Measurements from ENCODE around the gene CNOT8.

The CNOT8 gene

GRCh38 chr5:154916874-154917273 lies 58.4 kb downstream of the CNOT8 start:
- intact Hi-C loops (cut with DNase I; ENCODE audit: low total_unique reads) = no loop called here
- no peak overlapping the region for H3K27ac ChIP-seq
- no peaks in the 10 kb centered on the region for H3K9me3 ChIP-seq
- TF ChIP-seq, protein P1, sequence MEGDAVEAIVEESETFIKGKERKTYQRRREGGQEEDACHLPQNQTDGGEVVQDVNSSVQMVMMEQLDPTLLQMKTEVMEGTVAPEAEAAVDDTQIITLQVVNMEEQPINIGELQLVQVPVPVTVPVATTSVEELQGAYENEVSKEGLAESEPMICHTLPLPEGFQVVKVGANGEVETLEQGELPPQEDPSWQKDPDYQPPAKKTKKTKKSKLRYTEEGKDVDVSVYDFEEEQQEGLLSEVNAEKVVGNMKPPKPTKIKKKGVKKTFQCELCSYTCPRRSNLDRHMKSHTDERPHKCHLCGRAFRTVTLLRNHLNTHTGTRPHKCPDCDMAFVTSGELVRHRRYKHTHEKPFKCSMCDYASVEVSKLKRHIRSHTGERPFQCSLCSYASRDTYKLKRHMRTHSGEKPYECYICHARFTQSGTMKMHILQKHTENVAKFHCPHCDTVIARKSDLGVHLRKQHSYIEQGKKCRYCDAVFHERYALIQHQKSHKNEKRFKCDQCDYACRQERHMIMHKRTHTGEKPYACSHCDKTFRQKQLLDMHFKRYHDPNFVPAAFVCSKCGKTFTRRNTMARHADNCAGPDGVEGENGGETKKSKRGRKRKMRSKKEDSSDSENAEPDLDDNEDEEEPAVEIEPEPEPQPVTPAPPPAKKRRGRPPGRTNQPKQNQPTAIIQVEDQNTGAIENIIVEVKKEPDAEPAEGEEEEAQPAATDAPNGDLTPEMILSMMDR (IDR thresholded peaks at IDR 0.05) = no peak
- H3K27me3 ChIP-seq = no peaks in the 10 kb centered on the region
- no peak for DNase-seq
- H3K4me1 ChIP-seq = no peaks in the 10 kb centered on the region
- peaks cover 63 to 97% (median 76%) of the 10 kb centered on the region in 3 donors for H3K36me3 ChIP-seq
- no peak overlapping the region for H3K4me3 ChIP-seq

DNA sequence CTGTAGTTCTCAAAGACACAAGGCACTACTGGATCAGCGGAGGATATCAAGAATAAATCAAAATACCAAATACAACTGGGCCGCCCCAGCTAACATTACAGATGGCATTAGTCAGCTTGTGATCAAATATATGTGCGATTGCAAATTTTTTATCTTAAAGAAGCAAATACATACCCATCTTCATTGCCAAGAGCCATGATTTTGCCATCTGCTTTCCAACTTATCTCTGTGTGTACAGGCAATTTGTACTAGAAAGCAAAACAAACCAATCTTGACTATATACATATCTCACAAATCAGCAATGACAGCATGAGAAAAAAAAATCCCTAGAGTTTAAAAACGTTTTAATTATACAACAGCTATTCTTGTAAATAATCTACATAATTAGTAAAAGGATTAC lies 59.3 kb downstream of the CNOT8 start:
- Histone ChIP-seq H3K4me3 (no peak overlapping the region), H3K27ac (no peak overlapping the region), H3K9me3 (no peaks in the 10 kb centered on the region), H3K36me3 (peaks cover 59 to 95% (median 72%) of the 10 kb centered on the region in 3 donors), H3K4me1 (no peaks in the 10 kb centered on the region), H3K27me3 (no peaks in the 10 kb centered on the region)
- TF ChIP-seq, protein P1 (IDR thresholded peaks at IDR 0.05) = no peak
- intact Hi-C loops (cut with DNase I; ENCODE audit: low total_unique reads) = no loop called here
- DNase-seq = no peak

- TF ChIP-seq, protein P1 (IDR thresholded peaks at IDR 0.05) = no peak
- H3K9me3 ChIP-seq = no peaks in the 10 kb centered on the region
- DNase-seq = no peak
- H3K4me3 ChIP-seq = no peak overlapping the region
- no peaks in the 10 kb centered on the region for H3K27me3 ChIP-seq
- H3K27ac ChIP-seq = no peak overlapping the region
- peaks cover 73 to 97% (median 83%) of the 10 kb centered on the region in 3 donors for H3K36me3 ChIP-seq
- intact Hi-C loops (cut with DNase I; ENCODE audit: low total_unique reads) = no loop called here
- no peaks in the 10 kb centered on the region for H3K4me1 ChIP-seq
These were observed 65.3 kb downstream of the CNOT8 start for GRCh38 chr5:154923441-154924430.

Measured in tibial artery (tissue), 4 donors.